GM23338 (cell line): Measurements from ENCODE around the gene CELF4. TPM values are rescaled to one million over a fixed set of nuclear protein-coding genes. Genes with fewer than 3 reads are reported as not detected.

Experiments
- ATAC-seq: fragments of 200-7000 bp; cut with Tn5 transposase; 3 replicates; pipeline ENCODE4 v1.9.1; 2020
- DNase-seq: peaks from one replicate; pipeline ENCODE4 v3.0.0-alpha.2; 2015; ENCODE audit warnings: low spot score
- H2AFZ ChIP-seq: fragments of 200-600 bp; sonication (generic); 2 replicates; pipeline ENCODE4 v1.8.0; 2016; ENCODE audit warnings: antibody characterized with exemption, mild to moderate bottlenecking, moderate library complexity
- H3F3A ChIP-seq: fragments of 200-600 bp; sonication (generic); replicated peaks from 2 replicates; pipeline ENCODE4 v1.8.0; 2017; ENCODE audit warnings: antibody characterized with exemption, mixed run types, low read depth
- H3K27ac ChIP-seq: fragments of 200-600 bp; sonication (generic); 2 replicates; pipeline ENCODE4 v1.6.1; 2016; ENCODE audit warnings: low read depth
- H3K27me3 ChIP-seq: fragments of 200-600 bp; sonication (generic); 2 replicates; pipeline ENCODE4 v1.8.0; 2016; ENCODE audit warnings: mild to moderate bottlenecking, mixed run types, moderate library complexity; ENCODE audit not compliant: insufficient read depth
- H3K36me3 ChIP-seq: fragments of 200-600 bp; sonication (generic); 2 replicates; pipeline ENCODE4 v1.8.0; 2016; ENCODE audit warnings: mild to moderate bottlenecking; ENCODE audit not compliant: insufficient read depth
- H3K4me1 ChIP-seq: fragments of 200-600 bp; sonication (generic); 2 replicates; pipeline ENCODE4 v1.8.0; 2016; ENCODE audit warnings: mild to moderate bottlenecking, moderate library complexity; ENCODE audit not compliant: insufficient read depth
- H3K4me2 ChIP-seq: fragments of 200-600 bp; sonication (generic); 2 replicates; pipeline ENCODE4 v1.7.1; 2017; ENCODE audit warnings: mixed run types
- H3K4me3 ChIP-seq: fragments of 200-600 bp; sonication (generic); 2 replicates; pipeline ENCODE4 v1.6.1; 2016; ENCODE audit warnings: mixed run types
- H3K79me2 ChIP-seq: fragments of 200-600 bp; sonication (generic); replicated peaks from 2 replicates; pipeline ENCODE4 v1.8.0; 2017; ENCODE audit warnings: mild to moderate bottlenecking; ENCODE audit not compliant: insufficient read depth
- H3K9me2 ChIP-seq: fragments of 200-600 bp; sonication (generic); 2 replicates; pipeline ENCODE4 v1.8.0; 2017; ENCODE audit not compliant: insufficient read depth
- H4K20me1 ChIP-seq: fragments of 200-600 bp; sonication (generic); replicated peaks from 2 replicates; pipeline ENCODE4 v1.8.0; 2017; ENCODE audit warnings: mild to moderate bottlenecking; ENCODE audit not compliant: insufficient read depth
- H3K27ac Mint-ChIP-seq: 2 replicates; pipeline ENCODE4 v1.8.0; 2020; ENCODE audit warnings: inconsistent platforms, mild to moderate bottlenecking, moderate library complexity, mixed read lengths
- H3K27me3 Mint-ChIP-seq: 3 replicates; pipeline ENCODE4 v1.8.0; 2022; ENCODE audit warnings: low read depth, mild to moderate bottlenecking, moderate library complexity, mixed read lengths, inconsistent platforms; ENCODE audit not compliant: insufficient read depth, poor library complexity
- H3K36me3 Mint-ChIP-seq: 3 replicates; pipeline ENCODE4 v1.8.0; 2021; ENCODE audit warnings: low read depth, mild to moderate bottlenecking, inconsistent platforms, moderate library complexity, mixed read lengths
- H3K4me1 Mint-ChIP-seq: 3 replicates; pipeline ENCODE4 v1.8.0; 2020; ENCODE audit warnings: mild to moderate bottlenecking, inconsistent platforms, mixed read lengths
- H3K4me3 Mint-ChIP-seq: 3 replicates; pipeline ENCODE4 v1.8.0; 2021; ENCODE audit warnings: moderate library complexity, mild to moderate bottlenecking, inconsistent platforms, mixed read lengths
- H3K9me3 Mint-ChIP-seq: 3 replicates; pipeline ENCODE4 v1.8.0; 2020; ENCODE audit warnings: moderate library complexity, mild to moderate bottlenecking, inconsistent platforms, mixed read lengths
- CREB1 ChIP-seq: fragments of 250-450 bp; sonication (Bioruptor Pico); IDR thresholded peaks from 2 replicates; pipeline ENCODE4 v1.5.0; 2020; ENCODE audit warnings: low read depth, mild to moderate bottlenecking, moderate library complexity
- ETS1 ChIP-seq: IDR thresholded peaks from 2 replicates; pipeline ENCODE4 v1.6.1; 2016; ENCODE audit warnings: antibody characterized with exemption
- EZH2 ChIP-seq: fragments of 200-600 bp; sonication (generic); IDR thresholded peaks from one replicate; pipeline ENCODE4 v1.8.0; 2017; ENCODE audit warnings: antibody characterized with exemption, mild to moderate bottlenecking, low read depth; ENCODE audit not compliant: unreplicated experiment
- EZH2phosphoT487 ChIP-seq: fragments of 200-600 bp; sonication (generic); IDR thresholded peaks from one replicate; pipeline ENCODE4 v1.8.1; 2018; ENCODE audit warnings: antibody characterized with exemption; ENCODE audit not compliant: unreplicated experiment
- JUNB ChIP-seq: IDR thresholded peaks from one replicate; pipeline ENCODE4 v1.6.1; 2016; ENCODE audit warnings: antibody characterized with exemption; ENCODE audit not compliant: unreplicated experiment
- NANOG ChIP-seq: IDR thresholded peaks from 2 replicates; pipeline ENCODE4 v1.6.1; 2016; ENCODE audit warnings: antibody characterized with exemption, borderline replicate concordance
- POLR2AphosphoS5 ChIP-seq: IDR thresholded peaks from 2 replicates; pipeline ENCODE4 v1.6.1; 2016; ENCODE audit warnings: antibody characterized with exemption, low read depth
- REST ChIP-seq: IDR thresholded peaks from one replicate; pipeline ENCODE4 v1.6.1; 2018; ENCODE audit warnings: antibody characterized with exemption; ENCODE audit not compliant: unreplicated experiment
- STAT1 ChIP-seq: IDR thresholded peaks from one replicate; pipeline ENCODE4 v1.6.1; 2016; ENCODE audit warnings: antibody characterized with exemption; ENCODE audit not compliant: unreplicated experiment
- ZNF114 ChIP-seq: fragments of 250-450 bp; sonication (Bioruptor Pico); IDR thresholded peaks from 2 replicates; pipeline ENCODE4 v1.5.0; 2020; ENCODE audit warnings: mild to moderate bottlenecking, moderate library complexity
- ZNF331 ChIP-seq: fragments of 250-450 bp; sonication (Bioruptor Pico); IDR thresholded peaks from 2 replicates; pipeline ENCODE4 v1.5.0; 2020; ENCODE audit warnings: low read depth, mild to moderate bottlenecking, moderate library complexity
- polyA plus RNA-seq: library from polyadenylated mRNA; unstranded; fragments of >200 nt; fragmentation: Nextera tagmentation; extraction: Ambion mirVana; gene quantifications from 2 replicates; pipeline ENCODE4 v1.2.1, GENCODE V29; 2016
- total RNA-seq: library from RNA; depleted of rRNA; stranded (reverse); fragments of >200 nt; shearing (Covaris generic); gene quantifications from 2 replicates; pipeline ENCODE4 v1.2.3, GENCODE V29; 2014
- TF ChIP-seq, protein P1 (sequence below), 2 experiments: fragments of 200-600 bp in 1 of 2; sonication (generic) in 1 of 2; conservative IDR thresholded peaks; 2 replicates each; pipeline versions ENCODE4 v1.5.1 to v1.6.1; 2016 to 2017; ENCODE audit warnings: antibody characterized with exemption in 2 of 2, low read depth in 2 of 2, mild to moderate bottlenecking in 2 of 2, moderate library complexity in 1 of 2
- TF ChIP-seq, protein P2 (sequence below): fragments of 250-450 bp; sonication (Bioruptor Pico); IDR thresholded peaks from 2 replicates; pipeline ENCODE4 v1.5.0; 2020; ENCODE audit warnings: mild to moderate bottlenecking, moderate library complexity

The CELF4 gene
- total and polyA plus RNA-seq, 2 experiments from 2014 or later, result 2.6 to 6.7 TPM

DNA sequence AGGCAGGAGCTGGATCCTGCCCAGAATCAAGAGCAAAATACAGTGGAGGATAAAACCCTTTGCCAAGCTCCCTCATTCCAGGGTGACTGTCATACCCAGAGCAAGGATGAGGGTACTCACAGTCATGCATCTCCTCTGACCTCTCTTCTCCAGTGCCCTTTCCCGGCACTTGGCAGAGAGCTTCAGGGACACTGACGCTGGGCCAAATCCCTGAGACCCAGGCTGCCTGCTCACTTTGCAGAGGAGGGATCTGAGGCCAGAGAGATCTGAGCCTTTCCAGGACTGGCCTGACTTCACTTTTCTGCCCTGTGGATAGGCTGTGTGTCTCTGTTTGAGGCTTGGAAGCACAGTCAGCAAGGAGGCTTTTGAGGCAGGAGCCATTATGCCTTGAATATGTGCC, 330.0 kb downstream of the CELF4 start:
- no peaks in the 10 kb centered on the region for H3K27me3 ChIP-seq

More for the DNA sequence above, 330.0 kb downstream of the CELF4 start:
- no peaks in the 10 kb centered on the region for H3K36me3 ChIP-seq
- no peak for ATAC-seq
- Mint-ChIP-seq H3K4me1 (no peaks in the 10 kb centered on the region; the same call in 2 of the 3 replicates), H3K27me3 (peaks cover 3% of the 10 kb centered on the region), H3K4me3 (no peak overlapping the region), H3K9me3 (no peaks in the 10 kb centered on the region), H3K36me3 (no peaks in the 10 kb centered on the region), H3K27ac (no peak overlapping the region)
- H3K9me2 ChIP-seq, result no peaks in the 10 kb centered on the region
- no peak overlapping the region for H3K4me3 ChIP-seq
- TF ChIP-seq ZNF114 (CRISPR knock-in tag) (no peak), ZNF331 (no peak), CREB1 (no peak), NANOG (no peak), ETS1 (no peak), REST (no peak), STAT1 (no peak), EZH2 (no peak), POLR2AphosphoS5 (no peak), EZH2phosphoT487 (no peak), JUNB (no peak)
- TF ChIP-seq, protein P1, sequence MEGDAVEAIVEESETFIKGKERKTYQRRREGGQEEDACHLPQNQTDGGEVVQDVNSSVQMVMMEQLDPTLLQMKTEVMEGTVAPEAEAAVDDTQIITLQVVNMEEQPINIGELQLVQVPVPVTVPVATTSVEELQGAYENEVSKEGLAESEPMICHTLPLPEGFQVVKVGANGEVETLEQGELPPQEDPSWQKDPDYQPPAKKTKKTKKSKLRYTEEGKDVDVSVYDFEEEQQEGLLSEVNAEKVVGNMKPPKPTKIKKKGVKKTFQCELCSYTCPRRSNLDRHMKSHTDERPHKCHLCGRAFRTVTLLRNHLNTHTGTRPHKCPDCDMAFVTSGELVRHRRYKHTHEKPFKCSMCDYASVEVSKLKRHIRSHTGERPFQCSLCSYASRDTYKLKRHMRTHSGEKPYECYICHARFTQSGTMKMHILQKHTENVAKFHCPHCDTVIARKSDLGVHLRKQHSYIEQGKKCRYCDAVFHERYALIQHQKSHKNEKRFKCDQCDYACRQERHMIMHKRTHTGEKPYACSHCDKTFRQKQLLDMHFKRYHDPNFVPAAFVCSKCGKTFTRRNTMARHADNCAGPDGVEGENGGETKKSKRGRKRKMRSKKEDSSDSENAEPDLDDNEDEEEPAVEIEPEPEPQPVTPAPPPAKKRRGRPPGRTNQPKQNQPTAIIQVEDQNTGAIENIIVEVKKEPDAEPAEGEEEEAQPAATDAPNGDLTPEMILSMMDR (conservative IDR thresholded peaks at IDR 0.05; ENCODE audit: low read depth in 2 of 2), result no peak
- TF ChIP-seq, protein P2, sequence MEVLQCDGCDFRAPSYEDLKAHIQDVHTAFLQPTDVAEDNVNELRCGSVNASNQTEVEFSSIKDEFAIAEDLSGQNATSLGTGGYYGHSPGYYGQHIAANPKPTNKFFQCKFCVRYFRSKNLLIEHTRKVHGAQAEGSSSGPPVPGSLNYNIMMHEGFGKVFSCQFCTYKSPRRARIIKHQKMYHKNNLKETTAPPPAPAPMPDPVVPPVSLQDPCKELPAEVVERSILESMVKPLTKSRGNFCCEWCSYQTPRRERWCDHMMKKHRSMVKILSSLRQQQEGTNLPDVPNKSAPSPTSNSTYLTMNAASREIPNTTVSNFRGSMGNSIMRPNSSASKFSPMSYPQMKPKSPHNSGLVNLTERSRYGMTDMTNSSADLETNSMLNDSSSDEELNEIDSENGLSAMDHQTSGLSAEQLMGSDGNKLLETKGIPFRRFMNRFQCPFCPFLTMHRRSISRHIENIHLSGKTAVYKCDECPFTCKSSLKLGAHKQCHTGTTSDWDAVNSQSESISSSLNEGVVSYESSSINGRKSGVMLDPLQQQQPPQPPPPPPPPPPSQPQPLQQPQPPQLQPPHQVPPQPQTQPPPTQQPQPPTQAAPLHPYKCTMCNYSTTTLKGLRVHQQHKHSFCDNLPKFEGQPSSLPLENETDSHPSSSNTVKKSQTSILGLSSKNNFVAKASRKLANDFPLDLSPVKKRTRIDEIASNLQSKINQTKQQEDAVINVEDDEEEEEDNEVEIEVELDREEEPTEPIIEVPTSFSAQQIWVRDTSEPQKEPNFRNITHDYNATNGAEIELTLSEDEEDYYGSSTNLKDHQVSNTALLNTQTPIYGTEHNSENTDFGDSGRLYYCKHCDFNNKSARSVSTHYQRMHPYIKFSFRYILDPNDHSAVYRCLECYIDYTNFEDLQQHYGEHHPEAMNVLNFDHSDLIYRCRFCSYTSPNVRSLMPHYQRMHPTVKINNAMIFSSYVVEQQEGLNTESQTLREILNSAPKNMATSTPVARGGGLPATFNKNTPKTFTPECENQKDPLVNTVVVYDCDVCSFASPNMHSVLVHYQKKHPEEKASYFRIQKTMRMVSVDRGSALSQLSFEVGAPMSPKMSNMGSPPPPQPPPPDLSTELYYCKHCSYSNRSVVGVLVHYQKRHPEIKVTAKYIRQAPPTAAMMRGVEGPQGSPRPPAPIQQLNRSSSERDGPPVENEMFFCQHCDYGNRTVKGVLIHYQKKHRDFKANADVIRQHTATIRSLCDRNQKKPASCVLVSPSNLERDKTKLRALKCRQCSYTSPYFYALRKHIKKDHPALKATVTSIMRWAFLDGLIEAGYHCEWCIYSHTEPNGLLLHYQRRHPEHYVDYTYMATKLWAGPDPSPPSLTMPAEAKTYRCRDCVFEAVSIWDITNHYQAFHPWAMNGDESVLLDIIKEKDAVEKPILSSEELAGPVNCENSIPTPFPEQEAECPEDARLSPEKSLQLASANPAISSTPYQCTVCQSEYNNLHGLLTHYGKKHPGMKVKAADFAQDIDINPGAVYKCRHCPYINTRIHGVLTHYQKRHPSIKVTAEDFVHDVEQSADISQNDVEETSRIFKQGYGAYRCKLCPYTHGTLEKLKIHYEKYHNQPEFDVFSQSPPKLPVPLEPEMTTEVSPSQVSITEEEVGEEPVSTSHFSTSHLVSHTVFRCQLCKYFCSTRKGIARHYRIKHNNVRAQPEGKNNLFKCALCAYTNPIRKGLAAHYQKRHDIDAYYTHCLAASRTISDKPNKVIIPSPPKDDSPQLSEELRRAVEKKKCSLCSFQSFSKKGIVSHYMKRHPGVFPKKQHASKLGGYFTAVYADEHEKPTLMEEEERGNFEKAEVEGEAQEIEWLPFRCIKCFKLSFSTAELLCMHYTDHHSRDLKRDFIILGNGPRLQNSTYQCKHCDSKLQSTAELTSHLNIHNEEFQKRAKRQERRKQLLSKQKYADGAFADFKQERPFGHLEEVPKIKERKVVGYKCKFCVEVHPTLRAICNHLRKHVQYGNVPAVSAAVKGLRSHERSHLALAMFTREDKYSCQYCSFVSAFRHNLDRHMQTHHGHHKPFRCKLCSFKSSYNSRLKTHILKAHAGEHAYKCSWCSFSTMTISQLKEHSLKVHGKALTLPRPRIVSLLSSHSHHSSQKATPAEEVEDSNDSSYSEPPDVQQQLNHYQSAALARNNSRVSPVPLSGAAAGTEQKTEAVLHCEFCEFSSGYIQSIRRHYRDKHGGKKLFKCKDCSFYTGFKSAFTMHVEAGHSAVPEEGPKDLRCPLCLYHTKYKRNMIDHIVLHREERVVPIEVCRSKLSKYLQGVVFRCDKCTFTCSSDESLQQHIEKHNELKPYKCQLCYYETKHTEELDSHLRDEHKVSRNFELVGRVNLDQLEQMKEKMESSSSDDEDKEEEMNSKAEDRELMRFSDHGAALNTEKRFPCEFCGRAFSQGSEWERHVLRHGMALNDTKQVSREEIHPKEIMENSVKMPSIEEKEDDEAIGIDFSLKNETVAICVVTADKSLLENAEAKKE, result no peak
- no peak overlapping the region for H2AFZ ChIP-seq
- H3F3A ChIP-seq, result no peaks in the 10 kb centered on the region
- H3K27ac ChIP-seq, result no peak overlapping the region
- H3K79me2 ChIP-seq, result no peaks in the 10 kb centered on the region
- no peak overlapping the region for H3K4me2 ChIP-seq
- H4K20me1 ChIP-seq, result peaks cover 2% of the 10 kb centered on the region; the same call in 1 of the 2 replicates
- H3K4me1 ChIP-seq, result no peaks in the 10 kb centered on the region
- no peak for DNase-seq
